WERI-Rb-1 (cell line): ENCODE results near the gene RHOT2.

Experiments used
- DNase-seq: peaks from one replicate; pipeline ENCODE4 v3.0.0-alpha.2; 2020
- H3K27ac ChIP-seq: fragments of 250-450 bp; sonication (Bioruptor Pico); 2 replicates; pipeline ENCODE4 v1.5.1; 2020; ENCODE audit warnings: mild to moderate bottlenecking, moderate library complexity
- H3K27me3 ChIP-seq: fragments of 250-450 bp; sonication (Bioruptor Pico); 2 replicates; pipeline ENCODE4 v1.5.1; 2021; ENCODE audit warnings: mild to moderate bottlenecking, low read depth, moderate library complexity; ENCODE audit not compliant: insufficient read depth, severe bottlenecking
- H3K36me3 ChIP-seq: fragments of 250-450 bp; sonication (Bioruptor Pico); 2 replicates; pipeline ENCODE4 v1.5.1; 2020; ENCODE audit warnings: mild to moderate bottlenecking, moderate library complexity
- H3K4me3 ChIP-seq: 2 replicates; pipeline ENCODE4 v1.5.1; 2011; ENCODE audit warnings: low read depth, mild to moderate bottlenecking, control low read depth, low read length
- H3K9me3 ChIP-seq: fragments of 250-450 bp; sonication (Bioruptor Pico); 2 replicates; pipeline ENCODE4 v1.5.1; 2021; ENCODE audit warnings: mild to moderate bottlenecking, moderate library complexity; ENCODE audit not compliant: severe bottlenecking
- TF ChIP-seq, protein P1 (sequence below): IDR thresholded peaks from 2 replicates; pipeline ENCODE4 v1.5.1; 2011; ENCODE audit warnings: low read depth, mild to moderate bottlenecking, control low read depth, inconsistent platforms, low read length

Gene RHOT2

DNA sequence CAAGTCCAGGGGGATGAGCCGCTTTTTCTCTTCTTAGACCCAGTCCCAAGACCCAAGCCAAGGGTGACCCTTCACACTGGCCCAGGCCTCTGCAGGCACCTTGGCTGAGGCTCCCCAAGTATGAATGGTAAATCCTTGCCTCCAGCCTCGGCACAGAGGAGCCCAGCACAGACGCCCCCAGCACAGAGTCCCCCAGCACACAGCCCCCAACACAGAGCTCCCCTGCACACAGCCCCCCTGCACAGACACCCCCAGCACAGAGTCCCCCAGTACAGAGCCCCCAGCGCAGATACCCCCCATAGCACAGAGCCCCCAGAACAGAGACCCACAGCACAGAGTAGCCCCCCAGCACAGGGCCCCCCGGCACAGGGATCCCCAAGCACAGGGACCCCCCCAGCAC, 27.3 kb upstream of the RHOT2 start:
- H3K4me3 ChIP-seq = no peak overlapping the region; the same call in 1 of the 2 replicates
- TF ChIP-seq, protein P1, sequence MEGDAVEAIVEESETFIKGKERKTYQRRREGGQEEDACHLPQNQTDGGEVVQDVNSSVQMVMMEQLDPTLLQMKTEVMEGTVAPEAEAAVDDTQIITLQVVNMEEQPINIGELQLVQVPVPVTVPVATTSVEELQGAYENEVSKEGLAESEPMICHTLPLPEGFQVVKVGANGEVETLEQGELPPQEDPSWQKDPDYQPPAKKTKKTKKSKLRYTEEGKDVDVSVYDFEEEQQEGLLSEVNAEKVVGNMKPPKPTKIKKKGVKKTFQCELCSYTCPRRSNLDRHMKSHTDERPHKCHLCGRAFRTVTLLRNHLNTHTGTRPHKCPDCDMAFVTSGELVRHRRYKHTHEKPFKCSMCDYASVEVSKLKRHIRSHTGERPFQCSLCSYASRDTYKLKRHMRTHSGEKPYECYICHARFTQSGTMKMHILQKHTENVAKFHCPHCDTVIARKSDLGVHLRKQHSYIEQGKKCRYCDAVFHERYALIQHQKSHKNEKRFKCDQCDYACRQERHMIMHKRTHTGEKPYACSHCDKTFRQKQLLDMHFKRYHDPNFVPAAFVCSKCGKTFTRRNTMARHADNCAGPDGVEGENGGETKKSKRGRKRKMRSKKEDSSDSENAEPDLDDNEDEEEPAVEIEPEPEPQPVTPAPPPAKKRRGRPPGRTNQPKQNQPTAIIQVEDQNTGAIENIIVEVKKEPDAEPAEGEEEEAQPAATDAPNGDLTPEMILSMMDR = no peak

DNA sequence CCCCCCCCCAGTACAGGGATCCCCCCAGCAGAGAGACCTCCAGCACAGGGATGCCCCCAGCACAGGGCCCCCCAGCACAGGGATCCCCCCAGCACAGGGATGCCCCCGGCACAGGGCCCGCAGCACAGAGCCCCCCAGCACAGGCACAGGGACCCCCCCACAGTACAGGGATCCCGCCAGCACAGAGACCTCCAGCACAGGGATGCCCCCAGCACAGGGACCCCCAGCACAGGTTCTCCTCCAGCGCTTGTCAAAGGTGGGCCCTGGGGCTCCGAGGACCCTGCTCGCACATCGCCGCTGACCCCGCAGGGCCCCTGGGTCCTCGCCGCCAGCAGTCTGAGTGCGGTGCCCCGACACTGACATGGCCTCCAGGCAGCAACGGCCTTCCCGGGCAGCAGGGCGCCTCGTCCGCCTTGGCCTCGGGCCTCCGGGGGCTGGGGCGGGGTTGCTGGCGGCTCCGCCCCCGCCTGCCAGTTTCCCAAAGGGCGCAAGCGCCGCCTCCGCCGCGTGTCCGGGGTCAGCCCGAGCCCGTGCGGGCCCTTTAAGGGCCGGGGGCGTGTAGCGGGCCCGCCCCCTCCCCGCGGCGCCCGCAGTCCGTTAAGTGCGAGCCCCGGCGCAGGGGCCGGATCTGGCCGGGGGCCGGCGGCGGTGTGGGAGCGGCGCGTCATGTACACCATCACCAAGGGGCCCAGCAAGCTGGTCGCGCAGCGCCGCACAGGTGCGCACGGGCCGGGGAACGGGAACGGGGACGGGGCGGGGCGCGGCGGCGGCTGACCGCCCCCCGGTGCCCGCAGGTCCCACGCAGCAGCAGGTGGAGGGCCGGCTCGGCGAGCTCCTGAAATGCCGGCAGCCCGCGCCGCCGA, 26.4 kb upstream of the RHOT2 start, which contains the start of gene MCRIP2:
TSS of gene MCRIP2 (plus strand) at position 503 of the 863 bp plus-strand sequence. CDS start at position 667, 164 bp downstream.
- TF ChIP-seq, protein P1 = no peak
- Histone ChIP-seq H3K9me3 (no peaks in the 10 kb centered on the region), H3K4me3 (peak within 1 kb of the TSS; percentile 58), H3K27me3 (no peaks in the 10 kb centered on the region), H3K36me3 (no peaks in the 10 kb centered on the region; the same call in 1 of the 2 replicates), H3K27ac (peak within 1 kb of the TSS; percentile 80)
- DNase-seq = peak; percentile 85

More for the DNA sequence above, 27.3 kb upstream of the RHOT2 start:
- Histone ChIP-seq H3K27ac (no peak overlapping the region), H3K27me3 (no peaks in the 10 kb centered on the region), H3K9me3 (no peaks in the 10 kb centered on the region), H3K36me3 (no peaks in the 10 kb centered on the region; the same call in 1 of the 2 replicates)
- no peak for DNase-seq

DNA sequence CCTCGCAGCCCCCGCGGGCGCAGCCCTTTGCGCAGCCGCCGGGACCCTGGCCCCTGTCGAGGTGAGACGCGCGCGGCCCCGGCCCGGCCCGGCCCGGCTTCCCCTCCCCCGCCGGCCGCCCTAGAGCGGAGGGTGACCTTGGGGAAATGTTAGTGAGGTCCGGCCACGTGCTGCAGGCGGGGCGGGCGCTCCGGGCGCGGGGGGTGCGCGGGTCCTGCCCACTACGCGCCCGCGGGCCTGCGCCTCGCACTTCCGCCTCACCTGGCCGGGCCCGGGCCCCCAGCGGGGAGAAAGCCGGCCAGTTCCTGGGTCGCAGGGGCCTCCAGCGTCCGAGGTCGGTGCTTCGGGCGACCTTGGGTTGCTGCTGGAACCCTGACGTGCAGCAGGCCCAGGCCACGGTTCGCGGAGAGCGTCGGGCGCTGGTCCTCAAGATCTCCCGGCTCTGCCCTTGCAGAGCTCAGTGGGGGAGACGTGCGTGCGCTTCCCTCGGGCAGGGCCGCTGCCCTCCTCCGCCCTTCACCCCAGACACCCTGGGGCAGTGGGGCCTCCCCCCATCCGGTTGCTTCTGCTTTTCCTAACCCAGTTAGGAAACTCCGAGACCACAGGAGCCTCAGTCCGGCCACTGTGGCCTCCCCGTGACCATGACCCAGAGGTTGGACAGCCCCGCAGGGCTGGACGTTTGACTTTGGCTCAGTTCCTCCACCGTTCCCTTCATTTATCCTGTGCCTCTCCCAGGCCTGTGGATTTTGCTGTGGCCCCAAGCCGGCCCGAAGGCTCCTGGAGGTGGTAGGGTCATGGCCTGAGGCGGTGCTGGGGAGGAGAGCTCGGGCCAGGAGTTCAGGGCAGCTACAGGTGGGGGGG, 25.5 kb upstream of the RHOT2 start:
- H3K27ac ChIP-seq = peak overlapping the region; percentile 27; the same call in 1 of the 2 replicates
- no peaks in the 10 kb centered on the region; the same call in 1 of the 2 replicates for H3K36me3 ChIP-seq
- no peaks in the 10 kb centered on the region for H3K9me3 ChIP-seq
- TF ChIP-seq, protein P1 = no peak
- DNase-seq = peak; percentile 42
- H3K4me3 ChIP-seq = peak overlapping the region; percentile 58
- no peaks in the 10 kb centered on the region for H3K27me3 ChIP-seq

DNA sequence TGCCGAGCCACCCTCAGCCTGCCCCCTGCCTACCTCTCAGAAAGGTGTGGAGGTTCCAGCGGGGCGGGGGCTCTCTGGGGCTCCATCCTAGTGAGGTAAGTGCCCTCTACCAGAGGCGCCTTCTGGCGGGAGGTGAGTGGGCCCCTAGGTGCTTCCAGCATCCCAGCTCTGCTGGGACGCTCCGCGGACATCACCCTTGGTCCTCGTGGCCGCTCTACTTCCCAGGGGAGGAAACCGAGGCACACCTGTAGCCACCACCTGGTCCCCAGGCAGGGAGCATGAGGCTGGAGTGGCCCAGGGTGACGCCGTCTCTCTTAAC, 24.9 kb upstream of the RHOT2 start:
- Histone ChIP-seq H3K27me3 (no peaks in the 10 kb centered on the region), H3K27ac (no peak overlapping the region), H3K9me3 (no peaks in the 10 kb centered on the region), H3K36me3 (no peaks in the 10 kb centered on the region; the same call in 1 of the 2 replicates), H3K4me3 (no peak overlapping the region)
- DNase-seq = no peak
- TF ChIP-seq, protein P1 = no peak

DNA sequence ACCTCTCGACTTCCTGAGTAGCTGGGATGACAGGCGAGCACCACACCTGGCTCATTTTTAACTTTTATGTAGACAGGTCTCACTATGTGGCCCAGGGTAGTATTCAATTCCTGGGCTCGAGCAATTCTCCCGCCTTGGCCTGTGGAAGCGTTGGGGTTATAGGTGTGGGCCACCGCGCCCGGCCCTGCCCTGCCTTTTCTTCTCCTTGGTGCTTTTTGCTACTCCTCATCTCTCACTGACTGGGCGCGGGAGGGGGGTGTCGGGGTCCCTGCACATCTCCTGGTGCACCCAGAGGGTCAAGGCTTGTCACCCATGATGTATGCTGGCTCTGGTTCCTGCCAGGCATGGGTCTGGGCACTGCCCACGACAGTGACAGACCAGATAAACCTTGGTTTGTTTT, 23.4 kb upstream of the RHOT2 start:
- H3K27me3 ChIP-seq = no peaks in the 10 kb centered on the region
- H3K27ac ChIP-seq = no peak overlapping the region
- no peak overlapping the region for H3K4me3 ChIP-seq
- no peaks in the 10 kb centered on the region; the same call in 1 of the 2 replicates for H3K36me3 ChIP-seq
- DNase-seq = no peak
- H3K9me3 ChIP-seq = no peaks in the 10 kb centered on the region
- TF ChIP-seq, protein P1 = no peak
